NCI-H446 (cell line): Measurements from ENCODE around the gene LITAFD.
"Not testable (repeated sequence)": the region's sequence is repeated elsewhere in the genome, so short reads cannot be mapped to it uniquely, and the experiment has no call there.

Experiments
- DNase-seq, 2 experiments: peaks; one replicate each; lab custom pipeline; 2025; lab: John Stamatoyannopoulos, UW

LITAFD gene

DNA sequence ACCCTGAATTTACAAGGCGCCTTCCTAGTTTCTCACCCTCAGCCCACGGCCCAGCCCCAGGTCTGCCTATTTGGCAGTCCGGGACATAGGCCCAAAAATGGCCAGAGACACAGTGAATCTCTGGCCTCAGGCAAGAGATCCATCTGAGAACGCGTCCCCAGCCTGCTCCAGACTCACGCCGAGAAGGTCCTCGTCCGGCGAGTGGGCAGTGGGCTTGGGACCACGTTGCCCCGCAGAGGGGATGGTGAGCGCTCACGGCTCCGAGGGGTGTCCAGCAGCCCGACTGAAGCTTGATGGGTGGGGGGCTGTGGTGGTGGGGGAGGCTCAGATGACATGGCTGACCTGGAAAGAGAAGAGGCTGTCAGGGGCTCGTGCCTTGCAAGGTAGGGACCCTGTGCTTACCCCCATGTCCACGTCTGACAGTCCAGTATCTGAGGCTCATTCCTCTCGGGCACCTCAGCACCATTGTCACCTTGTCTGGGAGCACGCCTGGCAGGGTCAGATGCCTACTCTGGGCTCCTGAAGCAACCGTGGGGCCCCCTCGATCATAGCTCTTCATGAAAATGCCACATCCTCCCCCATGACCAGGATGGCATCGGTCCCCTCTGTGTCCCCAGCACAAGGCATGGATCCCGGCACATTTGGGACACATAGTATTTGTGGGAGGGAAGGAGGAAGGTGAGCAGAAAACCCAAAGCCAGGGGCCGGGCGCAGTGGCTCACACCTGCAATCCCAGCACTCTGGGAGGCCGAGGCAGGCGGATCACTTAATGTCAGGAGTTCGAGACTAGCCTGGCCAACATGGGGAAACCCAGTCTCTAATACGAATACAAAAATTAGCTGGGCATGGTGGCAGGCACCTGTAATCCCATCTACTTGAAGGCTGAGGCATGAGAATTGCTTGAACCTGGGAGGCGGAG, 22.9 kb upstream of the LITAFD start:
- no peak for DNase-seq

DNA sequence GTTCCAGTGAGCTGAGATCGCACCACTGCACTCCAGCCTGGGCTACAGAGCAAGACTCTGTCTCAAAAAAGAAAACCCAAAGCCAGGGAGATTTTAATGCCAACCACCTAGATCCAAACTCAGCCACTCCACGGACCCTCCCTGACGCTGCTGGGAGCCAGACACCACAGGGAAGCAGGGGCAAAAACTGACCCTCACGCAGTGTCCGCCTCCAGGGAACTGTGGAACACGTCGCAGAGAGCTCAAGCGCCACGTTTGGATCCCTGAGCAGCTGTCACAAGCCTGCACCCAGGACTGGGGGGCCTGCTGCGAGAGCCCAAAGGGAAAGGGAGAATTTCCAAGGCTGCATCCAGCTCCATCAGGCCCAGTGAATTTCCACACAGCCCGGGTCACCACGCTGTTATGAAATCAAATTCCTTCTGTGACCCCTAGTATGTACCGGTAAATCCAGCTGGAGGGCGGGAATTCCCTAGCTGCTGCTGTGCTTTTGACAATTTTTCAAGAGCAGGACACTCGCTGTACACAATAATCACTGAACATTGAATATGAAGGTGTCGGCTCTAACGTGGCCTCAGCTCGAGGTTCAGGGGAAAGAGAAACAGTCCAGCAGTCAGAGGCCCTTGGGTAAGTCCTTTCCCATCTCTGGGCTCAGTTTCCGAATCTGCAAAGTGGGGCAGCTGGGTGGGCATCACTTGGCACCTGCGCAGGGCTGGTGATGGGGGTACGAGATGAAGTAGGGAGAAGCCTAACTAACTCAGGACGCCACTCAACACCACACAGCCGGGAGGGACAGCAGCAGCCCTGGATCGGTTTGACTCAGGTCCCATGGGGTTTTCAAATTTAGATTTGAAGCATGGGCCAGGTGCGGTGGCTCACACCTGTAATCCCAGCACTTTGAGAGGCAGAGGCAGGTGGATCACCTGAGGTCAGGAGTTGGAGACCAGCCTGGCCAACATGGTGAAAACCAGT, 22.0 kb upstream of the LITAFD start:
- DNase-seq: no peak

DNA sequence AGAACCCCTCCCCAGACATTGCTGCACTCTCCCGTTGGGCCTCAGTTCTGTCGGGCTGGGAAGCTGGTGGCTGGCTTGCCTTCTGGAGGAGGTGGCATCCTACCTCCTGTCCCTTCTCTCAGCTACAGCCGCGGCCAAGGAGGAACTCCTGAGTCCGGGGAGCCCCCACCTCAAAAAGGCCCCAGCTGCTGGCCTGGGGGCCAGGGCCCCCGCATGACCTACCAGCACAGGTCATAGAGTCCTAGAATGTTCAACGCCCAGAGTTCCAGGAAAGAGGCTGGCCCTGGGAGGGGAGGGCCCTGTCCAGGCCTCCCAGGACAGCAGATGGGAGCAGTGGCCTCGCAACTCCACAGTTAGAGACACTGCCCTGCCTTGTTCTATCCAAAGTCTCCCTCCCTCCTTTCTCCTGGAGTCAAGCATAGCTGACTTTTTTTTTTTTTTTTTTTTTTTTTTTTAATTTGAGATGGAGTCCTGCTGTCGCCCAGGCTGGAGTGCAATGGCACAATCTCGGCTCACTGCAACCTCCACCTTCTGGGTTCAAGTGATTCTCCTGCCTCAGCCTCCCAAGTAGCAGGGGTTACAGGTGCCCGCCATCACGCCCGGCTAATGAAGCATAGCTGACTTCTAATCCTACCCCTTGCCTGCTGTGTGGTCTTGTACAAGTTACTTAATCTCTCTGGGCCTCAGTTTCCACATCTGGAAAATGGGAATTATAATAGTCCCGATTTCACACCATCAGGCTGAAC, 20.4 kb upstream of the LITAFD start:
- no peak for DNase-seq

DNA sequence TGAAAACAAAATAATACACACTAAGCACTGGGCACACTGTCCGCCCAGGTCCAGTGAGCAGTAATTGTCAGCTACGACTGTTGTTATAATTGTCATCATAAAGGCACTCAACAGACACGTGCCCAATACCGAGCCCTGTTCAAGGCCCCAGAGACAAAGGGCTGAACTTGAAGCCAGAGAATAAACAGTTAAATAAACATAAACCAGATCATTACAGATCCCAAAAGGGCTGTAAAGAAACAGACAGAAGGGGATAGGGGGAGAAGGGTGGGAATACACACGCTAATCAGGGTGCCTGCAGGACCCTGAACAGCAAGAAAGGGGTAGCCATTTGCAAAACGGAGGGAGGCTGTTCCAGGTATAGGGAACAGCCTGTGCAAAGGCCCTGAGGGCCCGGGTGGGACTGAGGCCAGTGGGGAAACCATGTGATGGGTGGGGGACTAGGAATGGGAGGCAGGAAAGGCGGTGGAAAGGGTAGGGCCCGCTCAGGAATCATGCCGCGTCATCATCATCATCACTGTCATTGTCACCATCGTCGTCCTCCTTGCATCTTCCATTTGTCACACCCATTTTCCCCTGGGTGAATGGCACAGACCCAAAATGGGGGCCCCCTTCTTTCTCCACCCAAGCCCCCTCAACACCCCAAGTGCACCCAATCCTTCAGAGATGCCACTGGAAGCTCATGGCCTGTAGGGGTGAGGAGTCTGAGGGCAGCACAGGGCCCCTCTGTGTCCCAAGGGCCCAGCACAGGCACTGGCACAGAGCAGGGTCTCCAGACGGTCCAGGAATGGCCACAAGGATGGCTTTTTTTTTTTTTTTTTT, 19.6 kb upstream of the LITAFD start:
- DNase-seq: no peak

DNA sequence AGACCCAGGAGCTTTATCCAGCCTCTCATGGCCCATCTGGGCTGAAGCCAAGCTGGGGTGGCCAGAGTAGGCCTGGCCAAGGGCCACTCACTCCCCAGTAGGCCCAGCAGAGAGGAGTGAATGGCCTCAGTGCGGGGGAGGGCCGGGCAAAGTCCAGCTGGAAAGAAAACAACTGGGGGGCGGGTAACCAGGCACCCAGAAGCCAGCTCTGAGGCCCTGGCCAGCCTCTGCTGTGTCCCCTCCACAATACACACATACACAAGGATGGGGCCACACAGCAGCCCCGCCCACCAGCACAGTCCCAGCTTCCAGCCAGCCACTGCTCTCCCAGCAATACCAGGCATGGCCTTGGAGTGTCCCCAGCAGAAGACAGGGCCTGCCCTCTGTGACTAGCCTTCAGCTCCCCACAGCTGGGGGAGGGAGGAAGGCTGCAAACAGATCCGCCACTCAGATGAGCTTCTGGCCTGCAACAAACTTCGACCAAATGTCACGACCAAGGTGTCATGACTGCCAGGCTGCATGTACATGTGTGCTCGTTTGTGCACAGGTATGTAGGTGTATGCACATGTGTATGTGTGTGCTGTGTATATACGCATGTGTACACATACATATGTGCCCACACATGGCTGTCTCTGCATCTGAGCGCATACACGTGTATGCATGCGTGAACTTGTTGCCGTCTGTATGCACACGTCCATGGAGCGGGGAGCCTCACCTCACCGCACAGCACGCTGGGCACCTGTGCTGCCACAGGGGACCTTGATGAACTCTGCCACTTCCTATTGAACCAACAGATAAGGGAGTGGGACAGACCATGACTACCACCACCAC, 18.3 kb upstream of the LITAFD start:
- no peak for DNase-seq

DNA sequence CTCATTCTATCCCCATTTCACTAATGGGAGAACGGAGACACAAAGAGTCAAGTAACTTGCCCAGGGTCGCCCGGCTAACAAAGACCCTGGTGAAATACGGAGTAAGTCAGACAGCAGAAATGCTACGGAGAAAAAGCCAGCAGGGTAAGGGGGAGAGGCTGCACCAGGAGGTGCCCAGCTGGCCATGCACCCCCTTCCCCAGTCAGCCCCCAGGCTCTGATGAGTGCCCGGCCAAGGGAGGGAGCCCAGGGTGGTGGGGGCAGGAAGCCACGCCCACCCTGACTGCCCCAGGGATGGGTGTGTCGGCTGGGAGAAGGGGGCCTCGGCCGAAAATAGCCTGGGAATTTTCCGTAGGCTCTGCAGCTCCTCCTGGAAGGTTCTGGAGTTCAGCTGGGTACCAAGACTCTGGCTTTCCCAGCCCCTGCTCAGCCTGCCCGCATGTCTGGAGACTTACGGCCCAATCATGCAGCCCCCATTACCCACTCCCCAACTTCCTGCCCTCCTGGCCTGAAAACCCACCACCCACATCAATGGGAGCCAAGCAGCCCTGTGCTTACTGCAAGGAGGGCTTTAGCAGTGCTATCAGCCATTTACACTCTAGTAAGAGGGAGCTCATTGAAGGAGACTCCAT, 17.6 kb upstream of the LITAFD start:
- DNase-seq: no peak

DNA sequence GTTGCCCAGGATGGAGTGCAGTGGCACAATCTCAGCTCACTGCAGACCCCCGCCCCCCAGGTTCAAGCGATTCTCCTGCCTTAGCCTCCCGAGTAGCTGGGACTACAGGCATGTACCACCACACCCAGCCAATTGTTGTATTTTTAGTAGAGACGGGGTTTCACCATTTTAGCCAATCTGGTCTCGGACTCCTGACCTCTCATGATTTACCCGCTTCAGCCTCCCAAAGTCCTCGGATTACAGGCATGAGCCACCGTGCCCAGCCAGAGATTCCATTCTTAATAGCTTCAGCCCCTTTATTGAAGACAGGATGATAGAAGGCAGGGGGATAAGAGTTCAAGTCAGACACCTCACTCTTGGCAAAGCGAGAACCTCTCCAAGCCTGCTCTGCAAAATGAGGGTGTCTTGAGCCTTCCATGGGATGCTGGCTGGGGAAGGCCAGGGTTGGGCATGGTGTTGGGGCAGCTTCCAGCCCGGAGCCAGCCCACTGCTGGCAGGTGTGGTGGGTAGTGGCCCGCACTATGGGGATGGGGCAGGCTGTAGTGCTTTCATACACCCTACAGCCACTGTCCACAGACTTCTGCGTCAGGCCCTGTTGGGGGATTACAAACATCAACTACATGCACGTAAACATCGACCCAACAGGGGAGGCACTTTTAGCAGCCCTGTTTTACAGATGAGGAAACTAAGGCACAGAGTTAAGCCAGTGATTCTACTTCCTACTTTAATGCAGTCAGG, 16.8 kb upstream of the LITAFD start:
- DNase-seq: no peak

DNA sequence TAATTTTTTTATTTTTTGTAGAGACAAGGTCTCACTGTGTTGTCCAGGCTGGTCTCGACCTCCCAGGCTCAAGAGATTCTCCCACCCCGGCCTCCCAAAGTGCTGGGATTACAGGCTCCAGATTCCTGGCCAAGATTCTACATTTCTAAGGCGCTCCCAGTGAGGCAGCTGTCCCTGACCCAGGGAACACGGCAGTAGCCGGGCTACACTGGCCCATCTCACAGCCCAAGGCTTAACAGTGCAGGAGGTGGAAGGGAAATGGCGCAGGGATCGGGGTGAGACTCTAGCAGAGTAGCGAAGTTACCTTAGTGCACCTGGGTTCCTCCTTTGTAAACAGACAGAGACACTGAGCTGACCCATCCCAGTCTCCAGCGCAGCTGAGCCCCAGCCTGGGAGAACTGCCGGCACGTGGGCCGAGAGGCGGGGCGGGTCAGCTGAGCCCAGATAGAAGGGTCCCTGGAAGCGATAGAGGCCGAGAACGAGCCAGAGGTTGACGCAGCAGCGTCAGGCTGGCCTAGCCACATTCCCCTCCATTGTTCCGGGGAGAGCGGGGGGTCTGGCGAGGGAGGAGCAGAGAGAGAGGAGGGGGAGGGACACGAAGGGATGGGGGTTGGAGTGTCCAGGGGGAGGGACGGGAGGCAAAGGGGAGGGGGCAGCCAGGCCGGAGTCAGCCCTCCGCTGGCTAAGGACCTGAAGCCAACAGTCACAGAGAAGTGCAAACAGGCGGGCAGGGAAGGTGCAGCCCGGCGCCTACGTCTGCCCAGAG, 15.8 kb upstream of the LITAFD start:
- DNase-seq: no peak

DNA sequence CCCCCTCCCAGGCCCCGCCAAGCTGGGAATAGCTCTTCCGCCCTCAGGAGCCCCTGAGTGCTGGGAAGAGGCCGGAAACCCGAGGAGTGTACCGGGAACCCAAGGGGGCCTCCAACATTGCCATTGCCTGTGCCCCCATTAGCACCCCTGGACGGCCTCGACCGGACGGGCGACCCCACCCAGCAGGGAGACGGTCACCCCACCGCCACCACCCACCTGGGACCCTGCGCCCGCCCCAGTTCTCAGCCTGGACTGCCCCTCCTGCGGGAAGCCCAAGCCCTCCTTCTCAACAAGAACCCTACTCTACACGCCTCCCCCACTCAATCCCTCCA, 15.3 kb upstream of the LITAFD start:
- DNase-seq: no peak

DNA sequence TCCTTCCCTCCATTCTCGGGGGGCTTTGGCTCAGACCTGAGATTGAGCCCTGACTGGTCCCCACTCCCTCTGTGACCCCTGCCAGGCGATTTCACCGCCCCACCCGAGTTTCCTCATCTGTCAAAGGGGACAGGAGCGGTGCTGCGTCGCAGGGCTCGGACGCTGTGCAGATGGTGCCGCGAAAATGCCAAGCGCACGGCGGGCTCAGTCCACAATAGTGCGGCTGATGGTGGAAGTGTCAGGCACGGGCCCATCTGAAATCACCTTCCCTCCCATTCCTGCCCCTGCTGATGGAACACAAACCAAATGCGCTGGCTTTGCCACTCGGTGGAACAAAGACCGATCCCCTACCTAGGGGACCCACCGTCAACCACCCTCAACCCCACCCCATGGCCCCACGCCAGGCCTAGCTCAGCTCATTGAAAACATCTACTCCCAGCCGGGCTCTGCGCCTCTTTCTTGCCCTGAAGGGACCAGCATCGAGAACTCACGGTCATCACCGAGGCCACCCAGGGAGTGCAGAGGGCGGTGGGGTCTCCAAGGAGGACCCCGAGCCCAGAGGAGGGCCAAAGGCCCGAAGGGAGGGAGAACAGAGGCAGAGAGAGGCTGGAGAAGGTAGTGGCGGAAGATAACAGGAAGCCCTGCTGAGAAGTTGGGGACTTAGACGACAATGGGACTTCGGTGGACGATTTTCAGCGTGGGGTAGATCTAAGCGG, 14.8 kb upstream of the LITAFD start:
- DNase-seq: peak in 1 of 2 experiments; percentile 48

DNA sequence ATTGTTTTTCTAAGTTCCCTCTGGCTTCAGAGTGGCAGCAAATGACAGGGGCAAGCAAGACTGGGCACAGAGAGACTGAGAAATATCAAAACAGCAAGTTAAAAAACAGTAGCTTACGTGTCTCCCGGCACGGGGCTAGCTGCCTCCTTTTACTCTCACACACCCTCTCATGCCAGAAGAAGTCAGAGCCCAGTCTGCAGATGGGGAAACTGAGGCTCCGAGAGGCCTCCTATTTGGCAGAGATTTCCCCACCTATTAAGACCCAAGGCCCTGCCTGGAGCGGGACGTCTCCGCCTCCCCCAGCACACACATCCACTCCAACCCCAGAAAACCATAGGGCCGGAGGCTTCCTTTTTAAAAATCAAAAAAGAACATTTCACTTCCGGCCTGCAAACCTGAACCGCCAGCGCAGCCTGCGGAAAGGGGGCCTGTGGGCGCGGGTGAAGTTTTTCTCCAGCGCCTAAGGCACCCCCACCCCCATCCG, 14.2 kb upstream of the LITAFD start:
- DNase-seq: no peak

DNA sequence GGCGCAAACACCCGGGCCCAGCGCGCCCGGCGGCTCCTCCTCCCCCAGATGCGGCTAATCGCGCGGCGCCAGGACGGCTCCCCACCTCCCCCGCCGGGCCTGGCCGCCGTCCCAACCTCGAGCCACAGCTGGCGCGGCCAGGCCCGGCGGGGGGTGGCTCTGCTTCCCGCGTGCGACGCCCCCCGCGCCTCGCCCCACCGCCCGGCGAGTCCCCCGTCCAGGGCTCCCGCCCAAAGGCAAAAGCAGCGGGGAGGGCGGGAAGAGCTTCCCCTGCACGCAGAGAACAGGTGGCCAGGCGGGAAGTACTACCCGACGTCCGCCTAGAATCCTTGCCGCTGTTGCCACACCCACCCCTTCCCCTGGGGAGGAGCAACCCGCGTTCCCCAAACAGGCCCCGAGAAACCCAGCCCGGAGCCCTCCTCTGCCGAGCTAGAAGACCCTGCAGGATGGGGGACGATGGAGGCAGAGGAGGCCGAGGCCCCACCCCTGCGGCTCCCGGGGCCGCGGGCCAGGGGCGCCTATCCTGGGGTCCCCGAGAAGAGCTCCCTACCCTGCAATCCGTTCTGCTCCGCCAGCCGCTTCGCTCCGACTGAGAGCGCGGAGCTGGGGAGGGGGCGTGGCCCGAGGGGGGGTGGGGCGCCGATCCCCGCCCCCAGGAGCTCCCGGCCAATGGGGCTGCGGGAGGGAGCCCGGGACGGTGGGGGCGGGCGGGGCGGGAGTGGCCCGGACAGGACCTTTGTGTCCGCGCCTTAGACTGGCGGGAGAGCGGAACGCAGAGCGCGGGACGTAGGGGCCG, 13.5 kb upstream of the LITAFD start, which contains the start of gene CARHSP1:
CARHSP1 (minus strand) TSS at position 591 of the 796 bp plus-strand sequence. CDS start 9,678 bp downstream, outside the sequence.
- DNase-seq: peak; percentile 81 to 93

DNA sequence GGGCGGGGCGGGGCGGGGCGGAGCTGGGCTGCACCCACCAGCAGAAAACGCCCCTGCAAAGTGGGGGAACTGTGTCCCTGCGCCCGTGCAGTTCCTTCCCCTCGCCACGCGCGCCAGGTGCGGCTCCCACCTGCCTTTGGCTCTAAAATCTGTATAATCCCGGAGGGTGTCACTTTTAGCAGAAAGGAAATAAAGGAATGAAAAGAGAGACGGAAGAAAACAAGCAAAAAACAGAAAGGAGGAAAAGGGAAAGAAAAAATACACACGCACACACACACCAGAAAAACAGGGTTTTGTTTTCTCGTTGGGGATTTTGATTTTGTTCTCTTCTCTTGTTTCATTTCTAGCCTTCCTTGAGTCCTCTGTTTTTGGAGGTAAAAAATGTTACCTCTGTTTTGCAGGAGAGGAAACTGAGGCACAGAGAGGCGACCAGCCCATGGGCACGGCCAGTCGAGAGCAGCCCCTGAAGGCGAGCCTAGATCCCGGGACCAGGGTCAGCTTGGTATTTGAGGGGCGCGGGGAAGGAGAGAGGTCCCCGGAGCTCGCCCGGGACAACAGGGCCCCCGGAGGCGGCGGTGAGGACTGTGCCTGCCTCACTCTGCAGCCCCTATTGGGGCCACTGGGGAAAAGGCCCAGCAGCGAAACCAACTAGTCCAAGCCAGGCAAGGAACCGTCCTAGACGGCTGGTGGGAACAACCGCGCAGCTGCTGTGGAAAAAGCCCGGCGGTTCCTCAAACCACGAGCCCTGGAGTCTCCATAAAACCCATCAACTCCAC, 12.8 kb upstream of the LITAFD start:
- no peak for DNase-seq

DNA sequence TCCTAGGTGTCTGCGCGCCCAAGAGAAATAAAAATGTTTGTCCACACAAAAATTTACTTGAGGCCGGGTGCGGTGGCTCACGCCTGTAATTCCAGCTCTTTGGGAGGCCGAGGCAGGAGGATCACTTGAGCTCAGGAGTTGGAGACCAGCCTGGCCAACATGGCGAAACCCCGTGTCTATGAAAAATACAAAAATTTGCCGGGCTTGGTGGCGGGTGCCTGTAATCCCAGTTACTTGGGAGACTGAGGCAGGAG, 12.2 kb upstream of the LITAFD start:
- not testable (repeated sequence) for DNase-seq

DNA sequence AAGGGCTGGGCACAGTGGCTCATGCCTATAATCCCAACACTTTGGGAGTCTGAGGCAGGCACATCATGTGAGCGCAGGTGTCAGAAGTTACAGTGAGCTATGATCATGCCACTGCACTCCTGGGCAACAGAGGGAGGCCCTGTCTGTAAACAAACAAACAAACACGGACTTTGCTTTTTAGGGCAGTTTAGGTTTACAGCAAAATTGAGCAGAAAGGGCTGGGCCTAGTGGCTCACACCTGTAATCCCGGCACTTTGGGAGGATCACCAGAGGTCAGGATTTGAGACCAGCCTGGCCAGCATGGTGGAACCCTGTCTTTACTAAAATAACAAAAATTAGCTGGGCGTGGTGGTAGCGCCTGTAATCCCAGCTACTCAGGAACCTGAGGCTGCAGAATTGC, 10.1 kb upstream of the LITAFD start:
- DNase-seq: no peak
